ENCODE results near the gene CAMTA1. TPM values are rescaled to one million over a fixed set of nuclear protein-coding genes. Genes with fewer than 3 reads are reported as not detected.

The CAMTA1 gene
- polyA plus RNA-seq, 1 donor (not counting 4 experiments of a cell fraction or from before 2014, with no cell fraction given) = 51.4 TPM

GRCh38 chr1:7007902-7008301, 222.6 kb downstream of the CAMTA1 start:
- no peak for FAIRE-seq
- Histone ChIP-seq H3K4me2 (ENCODE audit: control insufficient read depth, extremely low read depth, insufficient read depth, low read depth, low read length) (no peak overlapping the region), H3K9ac (ENCODE audit: control insufficient read depth, extremely low read depth, insufficient read depth, low read length) (no peak overlapping the region), H3K27me3 (ENCODE audit: control insufficient read depth, extremely low read depth, insufficient read depth, low read length) (peaks cover 12% of the 10 kb centered on the region), H3K36me3 (ENCODE audit: control insufficient read depth in 2 of 2, extremely low read depth in 1 of 2, insufficient read depth in 2 of 2, low read length in 2 of 2) (no peaks in the 10 kb centered on the region), H2AFZ (ENCODE audit: control insufficient read depth, low read length) (no peak overlapping the region), H3K9me3 (ENCODE audit: control insufficient read depth, low read depth, low read length) (no peaks in the 10 kb centered on the region), H3K4me1 (ENCODE audit: control insufficient read depth, extremely low read depth, insufficient read depth, low read length) (peaks cover 5% of the 10 kb centered on the region), H3K79me2 (ENCODE audit: control insufficient read depth, insufficient read depth, low read length) (no peaks in the 10 kb centered on the region), H3K9me1 (ENCODE audit: control insufficient read depth, extremely low read depth, insufficient read depth, low read length) (no peaks in the 10 kb centered on the region), H4K20me1 (ENCODE audit: control insufficient read depth, extremely low read depth, insufficient read depth, low read length) (no peaks in the 10 kb centered on the region), H3K4me3 (ENCODE audit: control insufficient read depth in 2 of 3, extremely low read depth in 1 of 3, insufficient read depth in 2 of 3, low read depth in 1 of 3, low read length in 3 of 3) (no peak overlapping the region), H3K27ac (ENCODE audit: control insufficient read depth, insufficient read depth, low read length) (no peak overlapping the region)
- TF ChIP-seq EZH2 (IDR thresholded peaks at IDR 0.05; ENCODE audit: low read length) (no peak), CTCF (optimal IDR thresholded peaks at IDR 0.05 in 1 of 3, IDR thresholded peaks at IDR 0.05 in 1 of 3, conservative IDR thresholded peaks at IDR 0.05 in 1 of 3; ENCODE audit: extremely low read depth in 1 of 3, insufficient read depth in 2 of 3, low read length in 3 of 3) (no peak)
- dilution Hi-C loops (cut with MboI; ENCODE audit: extremely low pct_ligation_motif_present, low sequenced_read_pairs) = no loop called here
- DNase-seq (ENCODE audit: low read depth, low spot score) = no peak

- Histone ChIP-seq H3K9me3 (ENCODE audit: control insufficient read depth, low read depth, low read length) (no peaks in the 10 kb centered on the region), H3K36me3 (ENCODE audit: control insufficient read depth in 2 of 2, extremely low read depth in 1 of 2, insufficient read depth in 2 of 2, low read length in 2 of 2) (no peaks in the 10 kb centered on the region), H3K27me3 (ENCODE audit: control insufficient read depth, extremely low read depth, insufficient read depth, low read length) (peaks cover 12% of the 10 kb centered on the region), H2AFZ (ENCODE audit: control insufficient read depth, low read length) (no peak overlapping the region), H3K9ac (ENCODE audit: control insufficient read depth, extremely low read depth, insufficient read depth, low read length) (no peak overlapping the region), H3K4me1 (ENCODE audit: control insufficient read depth, extremely low read depth, insufficient read depth, low read length) (peaks cover 5% of the 10 kb centered on the region), H3K4me2 (ENCODE audit: control insufficient read depth, extremely low read depth, insufficient read depth, low read depth, low read length) (no peak overlapping the region), H3K27ac (ENCODE audit: control insufficient read depth, insufficient read depth, low read length) (no peak overlapping the region), H3K79me2 (ENCODE audit: control insufficient read depth, insufficient read depth, low read length) (no peaks in the 10 kb centered on the region), H3K9me1 (ENCODE audit: control insufficient read depth, extremely low read depth, insufficient read depth, low read length) (no peaks in the 10 kb centered on the region), H4K20me1 (ENCODE audit: control insufficient read depth, extremely low read depth, insufficient read depth, low read length) (no peaks in the 10 kb centered on the region), H3K4me3 (ENCODE audit: control insufficient read depth in 2 of 3, extremely low read depth in 1 of 3, insufficient read depth in 2 of 3, low read depth in 1 of 3, low read length in 3 of 3) (no peak overlapping the region)
- dilution Hi-C loops (cut with MboI; ENCODE audit: extremely low pct_ligation_motif_present, low sequenced_read_pairs) = no loop called here
- FAIRE-seq = no peak
- no peak for TF ChIP-seq CTCF (optimal IDR thresholded peaks at IDR 0.05 in 1 of 3, IDR thresholded peaks at IDR 0.05 in 1 of 3, conservative IDR thresholded peaks at IDR 0.05 in 1 of 3; ENCODE audit: extremely low read depth in 1 of 3, insufficient read depth in 2 of 3, low read length in 3 of 3)
- no peak for TF ChIP-seq EZH2 (IDR thresholded peaks at IDR 0.05; ENCODE audit: low read length)
- DNase-seq (ENCODE audit: low read depth, low spot score) = no peak
Measured at GRCh38 chr1:7008331-7008730, 223.1 kb downstream of the CAMTA1 start.

All from keratinocyte (primary cell).